Activated CD4-positive, alpha-beta T cell treated with anti-CD3 and anti-CD28 coated beads for 48 hours (primary cell): ENCODE data around the gene SP1.

ENCODE experiments used
- DNase-seq: peaks from one replicate; pipeline ENCODE4 v3.0.0-alpha.2; 2020

The SP1 gene

DNA sequence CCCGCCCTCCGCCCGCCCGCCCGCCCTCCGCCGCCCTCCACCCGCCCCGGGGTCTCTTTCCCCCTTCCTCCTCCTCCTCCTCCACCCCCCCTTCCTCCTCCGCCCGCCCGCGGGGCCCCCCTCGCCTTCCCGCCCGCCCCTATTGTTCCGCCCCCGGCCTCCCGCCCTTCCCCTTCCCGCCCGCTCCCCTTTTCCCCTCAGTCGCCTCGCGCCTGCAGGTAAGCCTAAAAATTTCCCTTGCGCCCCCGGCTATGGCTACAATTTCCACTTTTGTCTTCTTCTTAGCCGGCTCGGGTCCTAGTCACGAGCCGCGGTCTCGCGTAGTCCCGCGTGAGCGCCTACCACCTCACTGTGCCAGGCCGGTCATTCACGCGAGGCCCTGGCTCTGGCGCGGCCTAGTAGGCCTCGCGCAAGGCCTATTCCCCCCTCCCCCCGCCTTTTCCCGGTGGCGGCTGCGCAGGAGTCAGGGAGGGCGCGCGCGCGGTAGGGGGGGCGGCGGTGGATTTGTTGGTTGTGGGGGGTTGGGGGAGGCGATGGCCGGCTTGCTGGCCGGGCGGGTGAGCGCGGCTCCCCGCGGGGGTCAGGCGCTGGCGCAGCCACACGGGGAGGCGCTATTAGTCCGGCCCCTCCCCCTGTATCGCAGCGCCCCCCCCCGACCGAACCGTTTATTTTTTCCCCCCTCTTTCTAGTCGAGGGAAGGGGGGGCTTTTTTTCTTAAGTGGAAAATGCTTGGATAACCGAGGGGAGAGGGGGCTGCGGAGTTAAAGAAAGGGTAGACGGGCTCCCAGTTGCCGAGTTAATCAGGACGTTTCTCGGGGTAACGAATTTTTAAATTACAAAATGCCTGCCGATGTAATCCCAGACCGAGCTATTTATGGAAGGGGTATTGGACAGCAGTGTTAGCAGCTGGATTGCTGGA is 72.4 kb downstream of the SP1 start:
- DNase-seq, result peak; percentile 76

DNA sequence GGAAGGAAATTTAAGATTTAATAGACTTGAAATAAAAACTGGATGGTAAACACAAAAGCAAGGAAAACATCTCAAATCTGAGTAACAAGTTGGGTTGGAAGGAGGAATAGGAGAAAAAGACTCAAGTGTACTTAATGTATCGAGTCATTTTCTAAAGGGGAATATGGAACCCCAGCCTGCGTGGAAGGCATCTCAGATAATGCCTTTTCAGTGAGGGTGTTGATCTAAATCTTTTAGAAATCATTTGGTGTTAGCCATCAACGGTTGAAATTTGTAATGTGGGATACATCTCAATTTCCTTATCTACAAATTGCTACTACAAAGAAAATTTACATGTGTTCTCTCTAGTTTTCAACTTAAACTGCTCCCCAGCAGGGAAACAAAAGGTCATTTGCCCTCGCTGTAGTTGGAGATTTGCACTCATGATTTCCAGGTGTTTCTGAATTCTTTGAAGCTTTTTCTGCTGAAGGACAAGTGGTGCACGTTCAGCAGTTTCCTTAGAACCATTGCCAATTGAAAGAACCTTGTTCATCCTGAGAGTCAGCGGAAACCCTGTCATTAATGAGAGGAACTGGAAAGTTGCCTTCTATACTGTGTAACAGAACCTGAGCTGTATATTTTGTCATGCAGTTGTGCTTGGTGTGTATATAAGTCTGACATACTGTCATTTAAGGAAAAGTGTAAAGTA is 74.1 kb downstream of the SP1 start:
- DNase-seq, result no peak

DNA sequence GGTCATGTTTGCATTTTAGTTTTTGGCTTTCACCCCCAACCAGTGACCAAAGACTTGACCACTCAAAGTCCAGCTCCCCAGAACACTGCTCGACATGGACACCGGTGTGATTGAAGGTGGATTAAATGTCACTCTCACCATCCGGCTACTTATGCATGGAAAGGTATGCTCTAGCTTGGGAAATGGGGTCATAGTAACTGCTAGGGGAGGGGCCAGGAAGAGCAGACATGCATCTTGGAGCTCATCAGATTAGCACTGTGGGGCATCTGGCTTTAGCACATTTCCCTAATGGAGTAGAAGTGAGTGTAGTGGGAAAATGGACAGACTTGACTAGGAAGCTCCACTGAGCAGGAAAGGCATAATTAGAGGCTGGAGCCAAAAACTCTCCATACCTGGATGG is 74.7 kb downstream of the SP1 start:
- DNase-seq, result no peak

DNA sequence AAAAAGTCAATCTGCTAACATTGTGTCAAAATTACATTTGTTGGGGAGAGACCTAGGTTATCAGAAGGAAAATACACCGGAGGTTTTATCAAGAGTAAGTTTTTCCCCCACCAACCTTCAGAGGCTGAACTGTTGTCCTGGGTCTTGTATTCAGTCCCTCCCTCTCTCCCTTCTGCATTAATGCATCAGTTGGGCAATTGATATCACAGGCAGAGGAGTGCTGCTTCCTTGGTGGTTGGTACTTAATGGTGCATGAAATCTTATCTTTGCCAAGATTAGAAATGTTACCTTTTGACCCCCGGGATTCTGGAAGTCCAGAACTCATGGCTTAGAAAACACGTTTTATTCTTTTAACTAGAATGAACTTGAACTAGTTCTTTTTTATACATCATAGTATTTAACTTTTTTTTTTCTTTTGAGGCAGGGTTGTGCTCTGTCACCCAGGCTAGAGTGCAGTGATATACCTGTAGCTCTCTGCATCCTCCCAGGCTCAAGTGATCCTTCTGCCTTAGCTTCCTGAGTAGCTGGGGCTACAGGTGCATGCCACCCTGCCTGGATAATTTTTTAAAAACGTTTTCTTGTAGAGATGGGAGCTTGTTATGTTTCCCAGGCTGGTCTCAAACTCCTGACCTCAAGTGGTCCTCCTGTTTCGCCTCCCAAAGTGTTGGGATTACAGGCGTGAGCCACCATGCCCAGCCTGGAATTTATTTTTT is 76.8 kb downstream of the SP1 start:
- DNase-seq, result no peak

DNA sequence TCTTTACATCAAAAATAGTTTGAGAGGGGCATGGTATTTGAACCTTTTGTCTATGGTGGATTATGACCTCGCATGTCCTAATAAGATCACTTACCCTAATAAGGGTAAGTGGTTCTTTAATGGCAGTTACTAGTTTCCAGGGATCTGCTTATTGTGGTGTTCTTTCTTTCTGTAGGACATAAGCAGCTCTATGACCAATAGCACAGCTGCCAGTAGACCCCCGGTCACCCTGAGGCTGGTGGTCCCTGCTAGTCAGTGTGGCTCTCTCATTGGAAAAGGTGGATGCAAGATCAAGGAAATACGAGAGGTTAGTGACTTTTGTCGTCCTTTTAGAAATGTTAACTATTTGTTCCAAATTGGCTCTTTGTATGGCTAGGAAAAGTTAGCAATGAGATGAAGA is 79.1 kb downstream of the SP1 start:
- DNase-seq, result no peak

DNA sequence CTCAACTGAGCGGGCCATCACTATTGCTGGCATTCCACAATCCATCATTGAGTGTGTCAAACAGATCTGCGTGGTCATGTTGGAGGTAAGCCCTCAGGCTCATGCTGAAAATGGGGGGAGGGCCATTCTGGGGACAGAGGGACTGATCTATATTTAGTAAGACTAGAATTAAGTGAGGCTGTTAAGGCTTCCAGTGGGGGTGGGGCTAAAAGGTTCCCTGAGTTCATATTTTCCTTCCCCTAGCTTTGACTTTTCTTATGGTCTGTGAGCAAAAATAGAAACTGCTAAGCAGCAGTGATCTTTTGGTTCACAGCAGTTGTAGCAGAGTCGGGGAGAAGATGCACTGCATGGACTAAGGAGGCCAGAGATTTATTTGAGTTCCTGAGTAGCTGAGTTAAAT is 81.1 kb downstream of the SP1 start:
- no peak for DNase-seq

DNA sequence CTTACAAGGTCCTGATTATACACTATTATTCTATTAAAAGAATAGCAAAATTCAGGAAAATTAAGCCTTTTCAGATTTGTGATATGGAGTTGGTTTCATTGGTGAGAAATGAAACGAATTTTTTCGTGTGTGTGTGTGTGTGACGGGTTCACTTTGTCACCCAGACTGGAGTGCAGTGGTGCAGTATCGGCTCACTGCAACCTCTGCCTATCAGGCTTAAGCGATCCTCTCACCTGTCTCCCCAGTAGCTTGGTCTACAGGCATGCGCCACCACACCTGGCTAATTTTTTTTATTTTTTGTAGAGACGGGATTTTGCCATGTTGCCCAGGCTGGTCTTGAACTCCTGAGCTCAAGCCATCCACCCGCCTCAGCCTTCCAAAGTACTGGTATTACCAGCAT is 81.6 kb downstream of the SP1 start:
- no peak for DNase-seq

DNA sequence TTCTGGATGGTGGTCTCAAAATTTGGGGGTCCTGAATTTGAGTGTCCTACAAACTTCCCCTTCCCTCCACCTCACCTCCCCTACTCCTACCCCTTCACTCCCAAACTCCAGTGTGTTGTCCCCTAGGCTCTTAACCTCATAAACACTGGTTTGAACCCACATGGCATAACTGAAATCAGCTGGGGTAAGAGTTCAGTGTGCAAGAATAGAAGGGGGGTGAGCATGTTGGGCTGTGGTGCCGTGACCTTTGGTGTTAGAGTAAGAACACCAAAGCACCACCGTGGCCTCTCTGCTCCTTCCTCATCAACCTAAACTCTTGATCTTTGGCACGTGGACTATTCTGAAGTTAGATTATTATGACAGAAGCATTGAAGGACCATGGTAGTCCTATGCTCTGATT is 83.0 kb downstream of the SP1 start:
- DNase-seq, result no peak

DNA sequence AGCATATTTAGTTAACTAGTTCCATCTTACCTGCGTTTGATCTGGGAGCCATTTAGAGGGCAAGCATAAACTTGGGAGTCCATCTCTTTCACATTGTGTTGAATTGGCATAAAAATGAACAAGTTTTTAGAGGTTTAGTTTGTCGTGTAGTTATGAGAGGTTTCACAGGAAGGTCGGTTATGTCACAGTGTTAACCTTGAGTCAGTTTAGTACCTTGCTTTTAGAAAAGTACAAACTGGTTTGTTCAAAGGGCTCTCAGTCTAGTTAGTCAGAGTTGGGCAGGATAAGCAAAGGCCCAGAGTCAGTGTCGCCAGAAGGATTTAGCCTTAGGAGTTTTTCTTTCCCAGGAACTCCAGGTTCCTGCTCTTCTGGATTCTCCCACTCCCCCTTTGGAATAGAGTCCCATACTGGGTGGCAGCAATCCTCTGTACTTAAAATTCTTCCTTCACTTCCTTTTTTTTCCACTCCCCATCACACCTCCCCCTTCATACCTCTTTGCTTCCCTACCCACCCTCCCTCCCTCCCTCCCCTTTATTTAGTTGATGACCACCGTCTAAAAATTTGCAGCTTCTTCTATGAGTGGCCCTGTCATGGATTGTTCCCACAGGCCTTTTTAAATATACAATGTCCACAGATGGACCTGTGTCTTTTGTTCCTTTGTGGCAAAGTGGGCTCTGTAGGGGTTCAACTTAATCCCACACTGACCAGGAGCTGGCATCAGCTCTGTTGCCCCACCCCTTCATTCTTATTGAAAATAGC is 84.0 kb downstream of the SP1 start:
- DNase-seq, result no peak

DNA sequence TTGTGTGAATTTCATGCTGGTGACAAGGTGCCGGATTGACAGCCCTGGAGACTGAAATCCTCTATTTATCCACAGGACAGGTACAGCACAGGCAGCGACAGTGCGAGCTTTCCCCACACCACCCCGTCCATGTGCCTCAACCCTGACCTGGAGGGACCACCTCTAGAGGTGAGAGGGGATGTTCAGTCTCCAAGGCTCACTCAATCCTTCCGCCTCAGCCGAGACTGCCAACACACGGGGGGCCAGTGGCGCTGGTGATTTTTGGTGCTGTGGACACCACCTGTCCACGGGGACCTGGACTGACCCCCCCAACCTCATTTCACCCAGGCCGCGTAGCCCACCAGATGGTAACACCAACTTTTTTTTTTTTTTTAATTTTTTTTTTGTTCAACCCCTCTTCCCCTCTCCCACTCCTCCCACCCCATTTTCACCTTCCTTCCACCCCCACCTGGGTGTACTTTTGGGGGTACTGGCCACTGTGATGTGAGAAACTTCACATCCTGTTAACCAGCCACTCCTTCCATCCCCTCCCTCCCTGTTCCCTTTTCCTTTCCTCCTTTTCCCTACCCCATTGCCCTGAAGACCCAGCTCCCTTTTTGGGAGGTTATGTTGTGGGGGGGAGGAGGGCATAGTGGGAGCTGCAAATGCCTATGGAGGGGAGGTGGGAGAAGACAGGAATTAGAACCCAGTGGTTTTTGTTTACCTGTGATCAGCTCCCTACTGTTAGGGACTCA is 84.9 kb downstream of the SP1 start:
- DNase-seq, result no peak

DNA sequence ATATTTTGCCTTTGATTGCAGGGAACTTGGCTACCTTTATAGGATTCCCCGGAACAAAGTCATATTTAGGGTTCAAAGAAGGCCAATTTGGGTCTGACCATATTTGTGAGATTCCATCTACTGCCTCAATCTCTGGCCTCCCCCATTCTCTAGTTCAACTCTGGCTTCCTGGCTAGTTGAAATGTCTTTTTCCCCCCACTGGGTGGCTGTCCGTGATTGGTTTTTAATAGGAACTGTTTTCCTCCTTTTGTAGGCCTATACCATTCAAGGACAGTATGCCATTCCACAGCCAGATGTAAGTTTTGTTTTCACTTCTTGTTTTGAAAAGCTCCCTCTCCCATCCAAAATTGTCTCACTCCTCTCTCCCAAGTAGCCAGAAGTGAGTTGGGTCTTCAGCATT is 85.7 kb downstream of the SP1 start:
- DNase-seq, result no peak
